ENCODE data around the gene CENPE.

Gene CENPE

GRCh38 chr4:103074744-103075434 is 123.3 kb downstream of the CENPE start:
- no peak for DNase-seq

- no peak for DNase-seq
Observed at GRCh38 chr4:103073792-103074438, 124.2 kb downstream of the CENPE start.

- DNase-seq = no peak
Observed at GRCh38 chr4:103067841-103068547, 130.1 kb downstream of the CENPE start.

GRCh38 chr4:103060453-103061148 is 137.5 kb downstream of the CENPE start:
- no peak for DNase-seq
